GM18517 (cell line): ENCODE data around the gene OR7C2.
"Not testable (repeated sequence)": the region's sequence is repeated elsewhere in the genome, so short reads cannot be mapped to it uniquely, and the experiment has no call there.

ENCODE experiments used
- ATAC-seq: cut with Tn5 transposase; IDR thresholded peaks from one replicate; pipeline ENCODE4 v1.9.1; 2021; ENCODE audit warnings: mild to moderate bottlenecking, moderate library complexity; ENCODE audit not compliant: unreplicated experiment

The OR7C2 gene

DNA sequence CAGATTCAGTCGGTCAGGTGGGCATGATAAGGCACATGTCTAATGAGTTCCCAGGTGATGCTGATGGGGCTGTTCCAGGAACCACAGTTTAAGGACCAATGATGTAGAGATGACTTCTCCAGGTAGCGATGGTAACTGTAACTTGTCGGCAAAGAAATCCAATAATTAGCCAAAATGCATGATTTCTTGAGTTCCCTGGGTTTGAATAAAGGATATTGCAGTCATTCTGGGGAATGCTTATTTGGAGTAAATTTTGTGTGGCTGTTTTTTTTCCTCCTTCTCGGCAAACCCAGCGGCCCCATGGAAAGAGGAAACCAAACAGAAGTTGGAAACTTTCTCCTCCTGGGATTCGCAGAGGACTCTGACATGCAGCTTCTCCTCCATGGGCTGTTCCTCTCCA lies at the start of gene OR7C2:
TSS of gene OR7C2 (plus strand) at position 301 of the 400 bp plus-strand sequence. CDS start at position 301, 0 bp downstream.
- no peak for ATAC-seq

DNA sequence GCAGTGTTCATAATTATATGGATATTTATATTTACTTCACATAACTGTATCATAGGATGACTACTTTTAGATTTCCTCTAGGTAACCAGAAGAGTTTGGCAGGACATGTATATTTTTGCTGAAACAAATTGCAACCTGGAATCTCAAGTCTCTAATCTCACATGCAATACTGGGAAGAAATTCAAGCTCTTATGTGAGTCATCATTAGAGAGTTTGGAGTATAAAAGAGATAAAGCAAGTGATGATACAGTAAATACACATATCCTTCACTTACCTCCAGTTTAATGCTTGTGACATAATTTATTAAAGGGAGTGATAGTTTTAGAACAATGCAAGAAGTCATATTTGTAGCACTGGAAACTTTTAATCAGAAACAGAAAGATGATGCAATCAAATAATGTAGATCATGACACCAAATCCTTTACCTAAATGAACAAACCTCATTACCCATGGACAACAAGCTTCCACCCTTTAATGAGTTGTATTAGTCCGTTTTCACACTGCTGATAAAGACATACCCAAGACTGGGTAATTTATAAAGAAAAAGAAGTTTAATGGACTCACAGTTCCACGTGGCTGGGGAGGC lies 39.5 kb upstream of the OR7C2 start:
- no peak for ATAC-seq

DNA sequence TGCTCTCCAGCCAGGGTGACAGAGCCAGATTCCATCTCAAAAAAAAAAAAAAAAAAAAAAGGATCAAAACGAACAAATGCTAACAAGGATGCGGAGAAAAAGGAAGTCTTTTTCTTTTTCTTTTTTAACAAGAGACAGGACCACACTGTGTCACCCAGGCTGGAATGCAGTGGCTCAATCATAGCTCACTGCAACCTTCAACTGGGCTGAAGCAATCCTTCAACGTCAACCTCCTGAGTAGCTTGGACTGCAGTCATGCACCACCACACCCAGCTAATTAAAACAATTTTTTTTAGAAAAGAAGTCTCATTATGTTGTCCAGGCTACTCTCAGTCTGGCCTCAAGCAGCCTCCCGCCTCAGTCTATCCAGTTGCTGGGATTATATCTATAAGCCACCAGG lies 34.6 kb upstream of the OR7C2 start:
- ATAC-seq = no peak

DNA sequence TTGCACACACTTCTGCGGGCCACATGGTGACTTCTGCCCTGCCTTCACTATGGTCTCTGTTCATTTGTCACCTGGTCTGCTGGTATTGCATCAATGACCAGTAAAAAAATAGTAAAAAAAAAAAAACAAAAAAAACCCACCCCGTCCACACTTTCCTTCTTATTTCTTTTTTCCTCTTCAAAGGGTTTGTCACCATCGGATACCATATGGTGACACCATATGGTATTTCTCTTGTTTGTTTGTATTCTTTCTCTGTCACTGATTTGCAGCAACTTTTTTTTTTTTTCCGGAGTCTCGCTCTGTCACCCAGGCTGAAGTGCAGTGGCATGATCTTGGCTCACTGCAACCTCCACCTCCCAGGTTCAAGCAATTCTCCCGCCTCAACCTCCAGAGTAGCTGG lies 26.2 kb upstream of the OR7C2 start:
- no peak for ATAC-seq

DNA sequence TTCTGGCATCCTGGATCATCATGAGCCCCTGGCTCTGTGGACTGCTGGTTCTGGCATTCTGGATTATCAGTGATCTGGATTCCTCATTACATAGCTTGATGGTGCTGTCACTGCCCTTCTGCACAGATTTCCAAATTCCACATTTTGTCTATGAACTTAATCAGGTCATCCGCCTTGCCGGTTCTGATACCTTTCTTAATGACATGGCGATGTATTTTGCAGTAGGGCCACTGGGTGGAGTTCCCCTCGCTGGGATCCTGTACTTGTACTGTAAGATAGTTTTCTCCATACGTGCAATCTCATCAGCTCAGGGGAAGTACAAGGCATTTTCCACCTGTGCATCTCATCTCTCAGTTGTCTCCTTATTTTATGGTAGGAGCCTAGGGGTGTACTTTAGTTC lies 24.4 kb upstream of the OR7C2 start:
- no peak for ATAC-seq

DNA sequence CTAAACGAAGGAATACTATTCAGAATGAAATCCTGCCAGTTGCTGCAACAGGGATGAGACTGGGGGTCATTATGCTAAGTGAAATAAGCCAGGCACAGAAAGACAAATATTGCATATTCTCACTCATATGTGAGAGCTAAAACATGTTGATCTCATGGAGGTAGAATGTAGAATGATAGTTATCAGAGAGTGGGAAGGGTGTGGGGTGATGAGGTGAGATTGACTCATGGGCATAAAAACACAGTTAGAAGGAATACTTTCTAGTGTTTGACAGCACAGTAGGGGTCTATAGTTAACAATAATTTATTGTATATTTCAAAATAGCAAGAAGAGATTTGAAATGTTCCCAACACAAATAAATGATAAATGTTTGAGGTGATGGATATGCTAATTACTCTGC lies 7.8 kb upstream of the OR7C2 start:
- ATAC-seq = no peak

DNA sequence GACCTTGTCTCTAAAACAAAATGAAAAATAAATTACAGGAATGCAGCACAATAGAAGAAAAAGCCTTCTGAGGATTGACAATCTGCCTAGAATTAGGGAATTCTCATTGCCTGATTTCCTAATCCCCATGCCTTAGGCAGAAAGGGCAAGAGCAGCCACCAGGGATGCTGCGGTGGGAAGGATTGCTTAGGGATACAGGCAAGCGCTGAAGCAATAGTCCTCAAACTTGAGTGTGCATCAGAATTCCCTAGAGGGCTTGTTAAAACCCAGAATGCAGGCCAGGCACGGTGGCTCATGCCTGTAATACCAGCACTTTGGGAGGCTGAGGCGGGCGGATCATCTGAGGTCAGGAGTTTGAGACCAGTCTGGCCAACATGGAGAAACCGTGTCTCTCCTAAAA lies 1.0 kb upstream of the OR7C2 start:
- no peak for ATAC-seq

DNA sequence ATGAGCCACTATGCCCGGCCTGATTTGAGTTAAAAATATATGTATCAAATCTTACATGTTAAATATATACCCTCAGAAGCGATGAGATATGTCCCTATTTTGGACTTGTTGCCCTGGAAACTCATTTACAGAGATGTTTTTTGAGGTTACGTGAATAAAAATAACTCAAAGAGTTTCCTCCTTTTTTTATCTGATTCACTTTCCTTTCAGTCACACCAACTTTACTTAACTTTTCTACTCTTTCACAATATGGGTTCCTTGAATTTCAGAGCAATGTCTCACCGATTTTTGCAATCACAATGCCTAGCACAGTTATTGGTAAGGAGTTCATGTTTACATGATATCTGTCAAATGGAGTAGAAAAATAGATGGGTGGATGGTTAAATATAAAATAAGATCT lies 2.3 kb downstream of the OR7C2 start:
- no peak for ATAC-seq

DNA sequence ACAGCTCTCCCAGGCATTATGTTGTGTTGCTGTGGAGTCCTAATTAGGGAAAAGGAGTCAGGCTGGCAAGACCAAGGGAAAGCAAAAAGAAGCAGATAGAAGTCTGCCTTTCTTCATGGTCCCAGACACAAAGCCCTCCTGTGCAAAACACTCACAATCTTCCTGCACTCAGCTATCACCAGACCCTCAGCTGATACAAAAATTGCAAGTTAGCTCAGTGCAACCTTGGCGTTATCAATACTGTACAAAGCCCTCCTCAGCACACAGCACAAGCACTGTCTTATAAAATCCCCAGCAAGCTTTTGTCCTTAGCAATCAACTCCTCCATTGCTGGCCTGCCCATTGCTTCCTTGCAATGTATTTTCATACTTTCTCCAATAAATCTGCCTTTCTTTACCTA lies 3.2 kb downstream of the OR7C2 start:
- ATAC-seq = no peak

DNA sequence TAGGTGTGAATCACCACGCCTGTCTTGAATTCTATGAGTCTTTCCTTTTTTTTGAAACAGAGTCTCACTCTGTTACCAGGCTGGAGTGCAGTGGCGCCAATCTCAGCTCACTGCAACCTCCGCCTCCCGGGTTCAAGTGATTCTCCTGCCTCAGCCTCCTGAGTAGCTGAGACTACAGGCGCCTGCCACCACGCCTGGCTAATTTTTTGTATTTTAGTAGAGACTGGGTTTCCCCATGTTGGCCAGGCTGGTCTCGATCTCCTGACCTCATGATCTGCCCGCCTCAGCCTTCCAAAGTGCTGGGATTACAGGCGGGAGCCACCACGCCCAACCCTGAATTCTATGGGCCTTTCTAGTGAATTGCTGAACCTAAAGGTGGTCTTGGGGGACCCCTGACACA lies 8.1 kb downstream of the OR7C2 start:
- ATAC-seq = not testable (repeated sequence)

DNA sequence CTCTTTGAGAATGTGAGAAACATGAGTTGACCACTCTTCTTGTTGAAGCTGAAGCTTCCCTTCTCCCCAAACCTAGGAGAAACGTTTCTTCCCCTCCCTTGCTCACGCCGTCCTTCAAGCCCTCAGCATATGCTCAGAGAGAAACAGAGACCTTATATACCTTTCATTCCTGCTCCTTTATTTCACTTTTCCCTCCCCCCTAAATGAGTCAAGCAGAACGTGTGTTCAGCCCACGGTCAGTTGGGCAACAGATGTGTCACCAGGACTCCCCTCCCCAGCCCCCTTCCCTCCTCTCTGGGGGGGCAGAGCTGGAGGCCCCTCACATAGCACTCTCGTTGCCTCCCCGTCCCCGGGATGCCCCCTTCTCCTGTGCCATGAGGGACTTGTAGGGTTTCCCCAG lies 8.6 kb downstream of the OR7C2 start:
- no peak for ATAC-seq

DNA sequence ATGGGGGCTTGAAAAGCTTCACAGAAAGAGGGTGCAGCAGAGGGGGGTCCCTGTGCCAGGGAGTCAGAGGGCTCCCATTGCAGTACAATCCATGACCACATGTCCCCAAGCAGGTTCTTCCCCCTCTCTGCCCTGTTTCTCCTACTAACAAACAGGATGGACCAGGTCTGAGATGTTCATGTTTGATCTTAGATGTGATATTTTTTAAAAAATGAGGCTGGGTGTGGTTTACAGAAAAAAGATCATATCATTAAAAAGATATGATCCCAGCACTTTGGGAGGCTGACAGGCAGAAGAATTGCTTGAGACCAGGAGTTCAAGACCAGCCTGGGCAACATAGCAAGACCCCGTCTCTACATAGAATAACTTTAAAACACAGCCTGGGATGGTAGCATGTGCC lies 9.1 kb downstream of the OR7C2 start:
- no peak for ATAC-seq

DNA sequence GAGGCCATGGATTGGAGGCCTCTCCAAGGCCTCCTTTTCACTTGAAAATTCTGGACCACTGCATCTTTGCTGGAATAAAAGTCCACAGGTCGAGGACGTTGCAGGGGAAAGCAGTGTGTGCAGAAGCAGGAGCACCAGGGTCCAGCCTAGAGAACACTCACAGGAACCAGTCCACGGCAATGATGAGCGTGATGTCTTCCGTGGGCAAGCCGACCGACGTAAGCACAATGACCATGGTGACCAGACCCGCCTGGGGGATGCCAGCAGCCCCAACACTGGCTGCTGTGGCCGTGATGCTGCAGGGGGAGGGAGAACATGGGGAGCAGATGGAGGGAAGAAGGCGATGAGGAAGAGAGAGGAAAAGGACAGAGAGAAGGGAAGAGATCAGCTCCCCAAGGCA lies 11.5 kb downstream of the OR7C2 start:
- ATAC-seq = no peak

DNA sequence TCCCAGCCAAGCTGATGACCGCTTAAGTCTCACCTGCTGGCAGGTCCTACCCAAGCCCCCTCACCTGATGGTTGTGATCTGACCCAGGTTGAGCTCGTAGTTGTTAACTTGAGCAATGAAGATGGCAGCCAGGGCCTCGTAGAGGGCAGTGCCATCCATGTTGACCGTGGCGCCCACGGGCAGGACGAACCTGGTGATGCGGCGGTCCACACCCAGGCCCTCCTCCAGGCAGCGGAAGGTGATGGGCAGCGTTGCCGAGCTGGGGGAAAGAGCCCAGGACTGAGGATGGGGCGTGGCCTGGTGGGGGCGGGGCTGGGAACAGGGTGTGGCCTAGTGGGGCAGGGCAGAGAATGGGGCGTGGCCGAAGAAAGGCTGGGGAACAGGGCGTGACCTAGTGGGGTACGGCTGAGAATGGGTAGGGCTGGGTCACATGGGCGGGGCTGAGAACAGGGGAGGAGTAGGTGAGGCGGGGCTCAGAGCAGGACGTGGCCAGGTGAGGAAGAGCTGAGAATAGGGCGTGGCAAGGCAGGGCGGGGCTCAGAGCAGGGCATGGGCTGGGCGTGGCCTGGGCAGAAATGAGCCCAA lies 12.9 kb downstream of the OR7C2 start:
- no peak for ATAC-seq

DNA sequence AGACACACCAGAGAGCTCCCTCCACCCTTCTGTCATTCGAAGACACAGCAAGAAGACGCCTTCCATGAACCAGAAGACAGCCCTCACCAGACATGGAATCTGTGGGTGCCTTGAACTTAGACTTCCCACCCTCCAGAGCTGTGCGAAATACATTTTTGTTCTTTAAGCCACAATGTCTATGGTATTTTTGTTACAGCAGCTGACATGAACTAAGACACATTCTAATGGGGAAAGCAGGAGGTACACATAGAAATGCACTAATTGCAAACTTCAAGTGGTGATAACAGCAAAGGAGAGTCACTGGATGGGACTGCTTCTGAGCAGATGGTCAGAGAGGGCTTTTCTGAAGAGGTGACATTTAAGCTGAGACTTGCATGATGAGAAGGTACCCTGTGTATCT lies 16.2 kb downstream of the OR7C2 start:
- no peak for ATAC-seq

DNA sequence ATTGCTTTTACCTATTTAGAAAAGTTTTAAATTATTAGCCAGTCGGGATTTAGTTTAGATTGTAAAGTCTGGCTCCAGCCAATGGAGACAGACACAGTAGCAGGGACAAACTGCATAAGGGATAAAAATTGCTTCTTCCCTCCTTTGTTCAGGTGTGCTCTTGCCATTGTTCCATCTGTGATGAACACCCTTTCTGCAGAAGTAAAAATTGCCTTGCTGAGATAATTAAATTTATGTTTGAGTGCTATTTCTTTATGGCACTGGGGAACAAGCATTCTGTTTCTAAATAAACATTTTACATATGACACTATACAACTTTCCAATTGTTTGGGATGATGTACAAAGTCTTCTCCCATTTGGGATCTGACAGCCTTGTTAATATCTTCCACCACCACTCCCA lies 18.0 kb downstream of the OR7C2 start:
- no peak for ATAC-seq

DNA sequence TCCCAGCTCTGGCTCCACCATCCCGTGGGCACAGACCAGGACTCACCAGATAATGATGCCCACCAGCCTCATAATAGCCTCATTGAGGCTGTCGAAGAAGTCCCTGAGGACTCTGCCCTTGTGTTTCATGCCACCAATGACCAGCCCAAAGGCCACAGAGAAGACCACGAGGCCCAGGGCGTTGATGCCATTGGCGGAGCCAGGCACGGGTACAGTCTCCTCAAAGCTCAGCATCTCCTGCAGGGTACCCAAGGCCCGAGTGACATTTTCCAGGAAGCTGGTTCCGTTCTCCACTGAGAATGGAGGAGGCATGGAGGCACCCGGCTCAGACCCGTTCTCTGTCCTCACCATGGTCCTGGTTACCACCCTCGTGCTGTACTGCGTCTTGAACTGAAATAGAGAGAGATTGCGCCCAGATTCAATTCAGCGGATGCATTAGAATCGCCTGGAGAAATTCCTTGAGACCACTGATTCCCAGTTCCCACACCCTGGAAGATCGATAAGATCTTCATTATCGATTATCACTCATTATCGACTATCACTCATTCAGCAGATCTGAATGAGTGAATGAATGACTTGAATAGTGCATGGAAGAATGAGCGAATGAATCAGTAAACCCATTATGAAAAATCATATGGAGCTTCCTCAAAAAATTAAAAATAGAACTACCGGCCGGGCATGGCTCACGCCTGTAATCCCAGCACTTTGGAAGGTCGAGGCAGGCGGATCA lies 20.8 kb downstream of the OR7C2 start:
- ATAC-seq = no peak

DNA sequence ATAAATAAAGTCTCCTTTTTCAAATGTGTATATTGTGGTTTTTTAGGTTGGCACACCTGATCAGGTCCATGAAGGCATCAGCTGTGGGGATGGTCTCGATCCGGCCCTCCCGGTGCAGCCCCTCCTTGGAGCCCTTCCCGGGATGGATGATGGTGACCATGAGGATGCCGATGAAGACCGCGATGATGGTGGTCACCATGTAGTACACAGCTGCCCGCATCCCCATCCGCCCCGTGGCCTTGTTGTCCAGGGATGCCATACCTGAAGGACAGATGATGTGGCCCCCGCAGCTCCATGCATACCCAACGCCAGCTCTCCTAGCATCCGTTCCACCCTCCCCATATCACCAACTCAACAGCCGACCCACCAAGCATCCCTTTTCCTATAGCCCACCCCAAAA lies 27.0 kb downstream of the OR7C2 start:
- ATAC-seq = no peak

DNA sequence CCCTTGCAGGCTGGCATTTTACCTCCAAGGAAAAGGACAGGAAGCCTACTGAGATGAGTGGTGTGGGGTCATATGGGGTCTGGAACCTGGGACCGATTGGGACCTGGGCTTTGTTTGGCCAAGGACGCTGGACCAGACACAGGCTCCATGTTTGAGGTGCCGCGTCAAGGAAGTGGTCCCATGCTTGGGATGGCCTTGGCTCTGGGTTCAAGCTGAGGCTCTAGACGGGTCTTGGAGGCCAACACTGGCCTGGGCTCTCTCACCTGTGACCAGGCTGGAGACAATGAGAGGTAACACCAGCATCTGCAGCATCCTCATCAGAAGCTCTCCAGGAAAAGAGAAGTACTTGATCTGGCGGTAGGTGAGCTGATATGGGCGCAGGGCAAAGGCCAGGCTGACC lies 30.2 kb downstream of the OR7C2 start:
- no peak for ATAC-seq

DNA sequence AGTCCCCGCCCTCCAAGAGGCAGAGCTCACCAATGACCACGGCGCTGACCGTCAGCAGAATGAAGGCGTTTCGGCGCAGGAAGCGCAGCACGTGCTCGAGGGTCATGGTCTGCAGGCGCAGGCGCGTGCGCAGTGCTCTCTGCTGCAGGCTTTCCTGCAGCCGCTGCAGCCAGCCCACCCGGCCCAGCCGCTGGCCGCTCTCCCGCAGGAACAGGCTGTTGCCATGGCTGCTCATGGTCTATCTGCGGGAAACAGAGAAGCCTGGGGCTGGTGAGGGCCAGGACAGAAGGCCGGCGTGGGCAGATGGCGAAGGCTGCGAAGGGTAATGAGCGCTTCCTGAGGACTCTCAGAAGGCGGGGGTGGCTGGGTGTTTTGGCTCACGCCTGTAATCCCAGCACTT lies 31.4 kb downstream of the OR7C2 start:
- no peak for ATAC-seq

DNA sequence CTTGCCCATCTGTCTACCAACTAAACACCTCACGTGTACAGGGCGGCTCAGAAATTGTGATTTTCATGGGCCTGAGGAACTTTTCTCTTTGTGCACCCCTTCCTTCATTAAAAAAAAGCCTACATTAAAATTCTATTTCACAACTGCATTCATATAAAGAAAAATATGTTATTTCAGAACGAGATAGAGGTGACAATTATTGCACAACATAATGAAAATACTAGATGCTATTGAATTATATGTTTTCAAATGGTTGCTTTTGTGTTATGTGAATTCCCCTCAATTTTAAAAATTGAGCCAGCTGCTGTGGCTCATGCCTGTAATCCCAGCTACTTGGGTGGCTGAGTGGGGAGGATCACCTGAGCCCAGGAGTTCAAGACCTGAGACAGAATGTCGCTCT lies 33.2 kb downstream of the OR7C2 start:
- no peak for ATAC-seq

DNA sequence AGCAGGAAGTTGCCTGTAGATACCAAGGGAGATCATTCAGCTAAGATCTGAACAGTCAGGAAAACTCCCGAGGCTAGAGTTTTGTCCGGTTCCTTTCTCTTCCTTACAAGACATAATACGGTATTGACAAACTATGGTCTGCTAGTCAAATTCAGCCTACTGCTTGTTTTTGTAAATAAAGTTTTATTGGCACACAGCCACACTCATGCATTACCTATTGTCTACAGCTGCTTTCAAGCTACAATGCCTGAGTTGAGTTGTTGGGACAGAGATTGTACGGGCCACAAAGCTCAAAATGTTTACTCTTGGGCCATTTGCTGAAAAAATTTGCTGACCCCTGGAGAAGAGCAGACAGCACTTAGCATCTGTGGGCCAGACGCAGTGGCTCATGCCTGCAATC lies 35.8 kb downstream of the OR7C2 start:
- ATAC-seq = no peak
